Mesenchymal stem cell (in vitro differentiated cells and primary cell): Measurements from ENCODE around the gene GATA6.
"Not testable (repeated sequence)": the region's sequence is repeated elsewhere in the genome, so short reads cannot be mapped to it uniquely, and the experiment has no call there.

Experiments used
- DNase-seq: peaks from one replicate; pipeline ENCODE4 v3.0.0-alpha.2; 2013
- H2AFZ ChIP-seq: one replicate; pipeline ENCODE4 v1.6.1; 2013; ENCODE audit warnings: low read depth, mild to moderate bottlenecking, control low read depth, inconsistent platforms, low read length, moderate library complexity
- H2AK5ac ChIP-seq: 2 replicates; pipeline ENCODE4 v1.6.1; 2013; ENCODE audit warnings: low read length, moderate library complexity, mild to moderate bottlenecking, inconsistent platforms; ENCODE audit not compliant: severe bottlenecking
- H2BK120ac ChIP-seq: one replicate; pipeline ENCODE4 v1.6.1; 2013; ENCODE audit warnings: low read depth, mild to moderate bottlenecking, inconsistent platforms, low read length, moderate library complexity
- H2BK12ac ChIP-seq, 2 experiments: one replicate each; pipeline ENCODE4 v1.6.1; 2013; ENCODE audit warnings: inconsistent platforms in 2 of 2, low read length in 2 of 2, mild to moderate bottlenecking in 2 of 2, moderate library complexity in 2 of 2, control low read depth in 1 of 2
- H2BK15ac ChIP-seq: one replicate; pipeline ENCODE4 v1.6.1; 2013; ENCODE audit warnings: mild to moderate bottlenecking, low read depth, inconsistent platforms; ENCODE audit not compliant: poor library complexity, severe bottlenecking
- H2BK5ac ChIP-seq: 2 replicates; pipeline ENCODE4 v1.6.1; 2013; ENCODE audit warnings: low read depth, mild to moderate bottlenecking, low read length, control low read depth, inconsistent platforms; ENCODE audit not compliant: poor library complexity, severe bottlenecking
- H3K14ac ChIP-seq, 2 experiments: one replicate each; pipeline ENCODE4 v1.6.1; 2013; ENCODE audit warnings: inconsistent platforms in 2 of 2, low read length in 2 of 2, control low read depth in 1 of 2, mild to moderate bottlenecking in 1 of 2, moderate library complexity in 1 of 2
- H3K18ac ChIP-seq, 2 experiments: one replicate each; pipeline ENCODE4 v1.6.1; 2013; ENCODE audit warnings: inconsistent platforms in 2 of 2, low read length in 2 of 2, control low read depth in 1 of 2, low read depth in 1 of 2, mild to moderate bottlenecking in 1 of 2
- H3K23ac ChIP-seq, 2 experiments: one replicate each; pipeline ENCODE4 v1.6.1; 2013; ENCODE audit warnings: inconsistent platforms in 2 of 2, low read length in 2 of 2, mild to moderate bottlenecking in 2 of 2, moderate library complexity in 2 of 2, control low read depth in 1 of 2
- H3K27ac ChIP-seq: 2 replicates; pipeline ENCODE4 v1.5.1; 2013; ENCODE audit warnings: mild to moderate bottlenecking, moderate library complexity, low read length, control low read depth, inconsistent platforms; ENCODE audit not compliant: poor library complexity, severe bottlenecking
- H3K27me3 ChIP-seq, 2 experiments: 2 replicates each; pipeline versions ENCODE4 v1.6.1 to v1.7.0; 2013; ENCODE audit warnings: low read length in 2 of 2, mild to moderate bottlenecking in 2 of 2, moderate library complexity in 2 of 2, control low read depth in 1 of 2, inconsistent platforms in 1 of 2; ENCODE audit not compliant: control insufficient read depth in 1 of 2, insufficient read depth in 1 of 2
- H3K36me3 ChIP-seq, 2 experiments: 2 replicates each; pipeline versions ENCODE4 v1.6.1 to v1.7.0; 2013; ENCODE audit warnings: low read length in 2 of 2, control low read depth in 1 of 2, inconsistent platforms in 1 of 2, low read depth in 1 of 2, mild to moderate bottlenecking in 1 of 2; ENCODE audit not compliant: insufficient read depth in 2 of 2, control insufficient read depth in 1 of 2
- H3K4ac ChIP-seq, 2 experiments: one replicate each; pipeline ENCODE4 v1.6.1; 2013; ENCODE audit warnings: inconsistent platforms in 2 of 2, low read length in 2 of 2, mild to moderate bottlenecking in 2 of 2, moderate library complexity in 2 of 2, control low read depth in 1 of 2, low read depth in 1 of 2
- H3K4me1 ChIP-seq: 2 replicates; pipeline ENCODE4 v1.6.1; 2013; ENCODE audit warnings: low read depth, low read length, control low read depth; ENCODE audit not compliant: control insufficient read depth, insufficient read depth
- H3K4me2 ChIP-seq: 2 replicates; pipeline ENCODE4 v1.6.1; 2013; ENCODE audit warnings: low read length, mild to moderate bottlenecking, inconsistent platforms; ENCODE audit not compliant: poor library complexity, severe bottlenecking
- H3K4me3 ChIP-seq, 2 experiments: 2 replicates each; pipeline versions ENCODE4 v1.5.1 to v1.7.0; 2013; ENCODE audit warnings: low read length in 2 of 2, mild to moderate bottlenecking in 2 of 2, control low read depth in 1 of 2, low read depth in 1 of 2; ENCODE audit not compliant: insufficient read depth in 1 of 2
- H3K79me1 ChIP-seq: replicated peaks from 2 replicates; pipeline ENCODE4 v1.6.1; 2013; ENCODE audit warnings: mild to moderate bottlenecking, control low read depth, low read length, inconsistent platforms; ENCODE audit not compliant: poor library complexity, severe bottlenecking
- H3K9ac ChIP-seq: 2 replicates; pipeline ENCODE4 v1.7.0; 2013; ENCODE audit warnings: mild to moderate bottlenecking, low read length, moderate library complexity
- H3K9me3 ChIP-seq: 2 replicates; pipeline ENCODE4 v1.7.0; 2013; ENCODE audit warnings: mild to moderate bottlenecking, low read length; ENCODE audit not compliant: control insufficient read depth
- H4K8ac ChIP-seq: one replicate; pipeline ENCODE4 v1.6.1; 2013; ENCODE audit warnings: inconsistent platforms, mild to moderate bottlenecking, low read length, moderate library complexity
- H4K91ac ChIP-seq: one replicate; pipeline ENCODE4 v1.6.1; 2013; ENCODE audit warnings: mild to moderate bottlenecking, low read length, inconsistent platforms
- WGBS: methylation state at CpG from one replicate; pipeline ENCODE4 v1.1.7; 2013; ENCODE audit warnings: mixed read lengths; 5-methylcytosine and 5-hydroxymethylcytosine counted together

The GATA6 gene

DNA sequence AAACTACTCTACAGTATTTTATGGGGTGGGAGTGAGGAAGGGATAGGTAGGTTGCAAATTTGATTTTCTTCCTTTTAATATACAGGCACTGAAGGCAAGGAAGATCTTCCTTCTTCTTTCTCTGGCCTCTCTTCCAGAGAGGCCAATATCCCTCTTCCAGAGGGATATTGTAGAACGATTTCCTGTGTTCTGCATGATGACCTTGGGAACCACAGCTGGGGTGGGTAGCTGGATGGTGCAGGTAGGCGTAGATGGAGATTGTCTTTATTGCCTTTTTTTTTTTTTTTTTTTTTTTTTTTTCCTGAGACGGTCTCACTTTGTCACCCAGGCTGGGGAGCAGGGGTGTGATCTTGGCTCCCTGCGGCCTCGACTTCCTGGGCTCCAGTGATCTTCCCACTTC lies 49.4 kb downstream of the GATA6 start:
- H3K4me1 ChIP-seq = peaks cover 7% of the 10 kb centered on the region
- H3K14ac ChIP-seq = no peak overlapping the region
- no peak overlapping the region for H2BK15ac ChIP-seq
- H2BK120ac ChIP-seq = no peak overlapping the region
- H3K27me3 ChIP-seq = peaks cover 0 to 4% of the 10 kb centered on the region in 2 experiments
- no peak overlapping the region for H3K23ac ChIP-seq
- H2BK12ac ChIP-seq = no peak overlapping the region
- H2AK5ac ChIP-seq = no peak overlapping the region
- no peak overlapping the region for H2BK5ac ChIP-seq
- H2AFZ ChIP-seq = no peak overlapping the region
- no peak overlapping the region for H3K27ac ChIP-seq
- H3K9me3 ChIP-seq = no peaks in the 10 kb centered on the region
- no peak overlapping the region for H3K9ac ChIP-seq
- DNase-seq = no peak
- no peak overlapping the region for H4K8ac ChIP-seq
- no peak overlapping the region for H3K4me3 ChIP-seq
- no peak overlapping the region for H3K18ac ChIP-seq
- no peaks in the 10 kb centered on the region for H3K79me1 ChIP-seq
- H4K91ac ChIP-seq = no peak overlapping the region
- no peak overlapping the region for H3K4ac ChIP-seq
- no peak overlapping the region for H3K4me2 ChIP-seq
- no peaks in the 10 kb centered on the region for H3K36me3 ChIP-seq
- WGBS = no CpG with 5 or more reads among the region's 5 CpGs

DNA sequence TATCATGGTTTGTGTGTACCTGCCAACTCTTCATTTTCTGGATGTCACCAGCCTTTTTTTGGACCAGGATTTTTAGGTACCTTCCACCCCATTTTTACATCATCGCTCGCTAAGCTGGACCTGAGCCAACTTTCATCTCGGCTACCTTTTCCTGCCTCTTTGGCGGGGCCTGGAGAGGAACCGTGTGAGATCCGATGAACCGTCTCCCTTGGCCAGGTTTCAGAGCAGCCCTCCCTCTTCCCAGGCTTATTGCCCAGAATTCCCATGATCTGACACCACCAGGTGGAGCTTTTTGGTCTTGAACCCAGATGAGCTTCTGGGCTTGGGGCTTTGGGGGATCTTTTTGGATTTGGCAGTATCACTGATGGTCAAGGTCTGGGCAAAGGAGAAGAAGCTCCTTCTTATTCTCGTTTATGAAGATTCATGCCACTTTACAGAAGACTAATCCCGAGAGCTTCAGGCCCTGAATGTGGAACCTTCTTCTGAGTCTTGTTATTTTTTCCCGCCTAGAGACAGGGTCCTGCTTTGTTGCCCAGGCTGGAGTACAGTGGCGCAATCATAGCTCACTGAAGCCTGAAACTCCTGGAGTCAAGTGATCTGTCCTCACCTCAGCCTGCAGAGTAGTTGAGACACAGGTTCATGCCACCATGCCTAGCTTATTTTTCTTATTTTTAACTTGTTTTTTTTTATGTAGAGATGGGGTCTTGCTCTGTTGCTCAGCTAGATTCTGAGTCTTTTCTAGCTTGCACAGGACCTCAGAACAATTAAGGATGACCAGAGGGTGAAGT lies 50.4 kb downstream of the GATA6 start:
- H3K9me3 ChIP-seq = no peaks in the 10 kb centered on the region
- H3K9ac ChIP-seq = no peak overlapping the region
- no peak overlapping the region for H2AFZ ChIP-seq
- no peak overlapping the region for H3K18ac ChIP-seq
- no peaks in the 10 kb centered on the region for H3K79me1 ChIP-seq
- no peak overlapping the region for H3K23ac ChIP-seq
- no peak overlapping the region for H3K27ac ChIP-seq
- H4K91ac ChIP-seq = no peak overlapping the region
- H4K8ac ChIP-seq = no peak overlapping the region
- H3K27me3 ChIP-seq = peaks cover 0 to 4% of the 10 kb centered on the region in 2 experiments
- no peaks in the 10 kb centered on the region for H3K36me3 ChIP-seq
- DNase-seq = no peak
- peaks cover 7% of the 10 kb centered on the region for H3K4me1 ChIP-seq
- no peak overlapping the region for H3K4me3 ChIP-seq
- no peak overlapping the region for H3K4me2 ChIP-seq
- no peak overlapping the region for H2AK5ac ChIP-seq
- H2BK12ac ChIP-seq = no peak overlapping the region
- no peak overlapping the region for H2BK5ac ChIP-seq
- no peak overlapping the region for H3K14ac ChIP-seq
- H2BK120ac ChIP-seq = no peak overlapping the region
- no peak overlapping the region for H3K4ac ChIP-seq
- H2BK15ac ChIP-seq = no peak overlapping the region
- 85% methylated on average over 11 of the region's 11 CpGs for WGBS

- H3K23ac ChIP-seq, H3K14ac ChIP-seq, H3K4me2 ChIP-seq, H2BK12ac ChIP-seq, H3K9ac ChIP-seq, DNase-seq, H3K4me3 ChIP-seq, H2AFZ ChIP-seq, H3K9me3 ChIP-seq, H3K4ac ChIP-seq, H2BK120ac ChIP-seq, H3K27ac ChIP-seq, H3K18ac ChIP-seq, H3K36me3 ChIP-seq, H2BK5ac ChIP-seq, H2BK15ac ChIP-seq, H2AK5ac ChIP-seq, H3K27me3 ChIP-seq, H4K91ac ChIP-seq, H3K79me1 ChIP-seq, H3K4me1 ChIP-seq, H4K8ac ChIP-seq: not testable (repeated sequence)
Observed at GRCh38 chr18:22220585-22220984, 51.2 kb downstream of the GATA6 start.

- Histone ChIP-seq H2BK5ac (no peak overlapping the region), H4K91ac (no peak overlapping the region), H2AFZ (no peak overlapping the region), H2AK5ac (no peak overlapping the region), H3K14ac (no peak overlapping the region), H3K23ac (no peak overlapping the region), H3K4me2 (no peak overlapping the region), H3K27me3 (peaks cover 0 to 4% of the 10 kb centered on the region in 2 experiments), H3K4me3 (no peak overlapping the region), H3K79me1 (no peaks in the 10 kb centered on the region), H3K4me1 (peaks cover 6% of the 10 kb centered on the region), H2BK12ac (no peak overlapping the region), H3K4ac (no peak overlapping the region), H4K8ac (no peak overlapping the region), H3K18ac (no peak overlapping the region), H3K27ac (no peak overlapping the region), H3K9ac (no peak overlapping the region), H2BK15ac (no peak overlapping the region), H3K9me3 (no peaks in the 10 kb centered on the region), H2BK120ac (no peak overlapping the region), H3K36me3 (no peaks in the 10 kb centered on the region)
- whole genome bisulfite sequencing = 100% methylated on average over 1 of the region's 3 CpGs
- no peak for DNase-seq
Observed at GRCh38 chr18:22221350-22221749, 52.0 kb downstream of the GATA6 start.
